Sciatic nerve (tissue), 2 donors: ENCODE measurements around the gene FCN1. TPM values are rescaled to one million over a fixed set of nuclear protein-coding genes. Genes with fewer than 3 reads are reported as not detected.

Source experiments
- ATAC-seq: fragments of 200-7000 bp; cut with Tn5 transposase; one replicate; pipeline ENCODE4 v1.9.1; 2020; ENCODE audit warnings: mild to moderate bottlenecking, moderate library complexity
- DNase-seq: peaks from one replicate; pipeline ENCODE4 v3.0.0-alpha.2; 2020; ENCODE audit warnings: low spot score
- intact Hi-C: fragments of 100-400 bp; cut with DNase I; formaldehyde crosslinking; loops from one replicate; pipeline ENCODE4 v1.14.2; 2022
- total RNA-seq: library from RNA; stranded (reverse); fragmentation: NEBNext Ultra II Directional; extraction: Animal tissue kit (Norgen Biotek cat#: 25700); gene quantifications from one replicate; pipeline ENCODE4 v1.2.1, GENCODE V29; 2021
- donor health status: DM: no; HTN: no; CAD: no.
- donor health status: DM: no; HTN: no; CAD: no.

FCN1 gene
- total RNA-seq, 1 donor from 2014 or later: 16.1 TPM

GRCh38 chr9:134939836-134940235 is 22.1 kb upstream of the FCN1 start:
- DNase-seq (no peak), ATAC-seq (no peak)
- intact Hi-C loops: no loop called here

GRCh38 chr9:134939080-134939733 is 21.5 kb upstream of the FCN1 start:
- DNase-seq: no peak
- ATAC-seq: no peak
- intact Hi-C loops: no loop called here

DNA sequence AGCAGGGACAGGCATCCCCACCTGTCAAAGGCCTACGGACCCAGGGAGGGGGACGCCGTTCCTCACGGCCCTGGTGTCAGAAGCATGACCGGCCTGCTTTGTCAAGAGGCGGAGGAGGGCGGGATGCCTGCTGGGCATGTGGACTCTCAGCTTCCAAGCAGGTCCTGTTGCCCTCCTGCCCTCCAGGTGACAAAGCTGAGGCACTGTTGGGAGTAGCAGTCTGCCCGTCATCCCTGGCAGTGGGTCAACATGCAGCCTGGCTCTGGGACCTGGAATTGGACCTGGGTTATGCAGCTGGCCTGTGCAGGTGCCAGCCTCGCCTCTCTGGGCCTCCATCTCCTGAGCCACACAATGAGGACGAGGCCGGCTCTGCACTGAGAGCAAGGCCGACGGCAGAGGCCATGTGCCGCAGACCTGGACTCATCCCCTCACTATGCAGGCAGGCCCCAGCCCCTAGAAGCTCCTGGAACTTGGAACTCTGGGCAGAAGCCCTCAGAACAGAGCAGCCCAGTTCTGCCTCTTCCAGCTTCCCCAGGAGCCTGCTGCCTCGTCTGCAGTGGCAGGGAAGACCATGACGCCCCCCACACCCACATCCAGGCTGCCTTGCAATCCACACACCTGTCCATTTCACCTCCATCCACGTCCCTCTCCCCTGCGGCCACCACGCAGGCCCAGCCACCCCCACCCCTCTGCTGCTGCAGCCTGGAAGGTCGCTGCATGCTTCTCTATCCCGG is 20.8 kb upstream of the FCN1 start:
- no peak for DNase-seq
- intact Hi-C loops: no loop called here
- ATAC-seq: no peak

- ATAC-seq (no peak), DNase-seq (no peak)
- intact Hi-C loops: no loop called here
Measured at GRCh38 chr9:134937566-134938345, 20.0 kb upstream of the FCN1 start.

- ATAC-seq (no peak), DNase-seq (no peak)
- intact Hi-C loops: no loop called here
Measured at GRCh38 chr9:134937164-134937555, 19.4 kb upstream of the FCN1 start.

DNA sequence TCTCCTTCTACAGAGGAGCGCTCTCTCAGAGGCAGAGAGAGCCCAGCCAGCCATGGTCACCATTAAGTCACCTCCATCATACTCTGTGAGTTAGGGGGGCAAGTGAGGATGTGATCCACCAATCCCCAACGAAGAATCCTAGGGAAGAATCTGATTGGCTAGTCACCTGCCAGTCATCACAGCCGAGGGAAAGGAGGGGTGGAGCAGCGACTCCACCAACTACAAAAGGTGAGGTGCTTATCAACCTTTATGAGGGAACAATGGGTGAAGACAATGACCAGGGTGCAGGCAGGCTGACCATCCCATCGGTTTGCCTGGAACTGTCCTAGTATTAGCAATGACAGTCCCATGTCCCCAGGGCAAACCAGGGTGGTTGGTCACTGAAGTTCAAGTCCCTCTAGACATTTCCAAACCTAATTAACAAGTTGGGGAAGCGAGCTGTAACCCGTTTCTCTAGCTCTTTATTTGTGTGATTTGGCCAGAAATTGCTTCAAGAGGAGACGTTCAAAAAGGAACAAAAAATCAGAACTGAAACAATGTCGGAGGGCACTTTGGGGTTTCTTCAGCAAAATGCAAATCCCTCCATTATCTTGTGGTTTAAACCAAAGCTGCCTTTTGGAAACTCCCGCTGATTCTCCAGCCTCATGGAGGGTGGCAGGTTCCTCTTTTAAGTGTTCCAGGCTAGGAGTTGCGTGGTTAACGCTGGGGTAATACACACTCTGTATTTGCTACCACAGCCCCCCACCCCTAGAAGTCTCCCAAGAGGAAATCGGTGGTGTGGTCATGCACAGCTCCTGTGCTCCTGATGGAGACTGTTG is 18.8 kb upstream of the FCN1 start:
- DNase-seq (no peak), ATAC-seq (peak; percentile 29)
- intact Hi-C loops: no loop called here

GRCh38 chr9:134935701-134936345 is 18.1 kb upstream of the FCN1 start:
- intact Hi-C loops: no loop called here
- ATAC-seq: no peak
- no peak for DNase-seq

DNA sequence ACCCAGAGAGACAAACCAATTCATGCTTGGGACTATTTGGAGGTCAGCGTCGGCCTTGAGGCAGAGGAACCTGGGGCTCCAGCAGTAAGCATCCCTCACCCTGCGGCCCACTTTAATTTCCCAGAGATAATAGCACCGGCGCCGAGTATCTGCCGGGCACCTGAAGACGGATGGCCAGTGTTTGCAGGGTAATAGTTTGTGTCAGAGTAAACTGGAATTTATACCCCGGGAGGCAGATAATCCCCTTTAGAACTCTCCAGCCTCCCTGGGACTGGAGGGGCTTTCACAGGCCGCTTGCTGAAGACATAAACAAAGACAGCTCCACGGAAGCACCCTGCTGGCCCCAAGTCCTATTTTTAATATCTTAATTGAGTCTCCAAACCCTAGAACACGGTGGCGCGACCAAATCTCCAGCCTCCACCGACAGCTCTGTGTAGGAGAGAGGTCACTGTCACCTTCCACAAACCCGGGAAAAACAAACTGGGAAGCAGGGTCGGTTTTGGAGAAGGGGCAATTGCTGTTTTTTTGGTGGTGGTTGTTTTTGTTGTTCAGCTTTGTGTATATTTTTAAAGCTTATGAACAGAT is 17.4 kb upstream of the FCN1 start:
- intact Hi-C loops: no loop called here
- DNase-seq: no peak
- no peak for ATAC-seq

- ATAC-seq (no peak), DNase-seq (no peak)
- intact Hi-C loops: no loop called here
Measured at GRCh38 chr9:134933076-134933659, 15.5 kb upstream of the FCN1 start.

DNA sequence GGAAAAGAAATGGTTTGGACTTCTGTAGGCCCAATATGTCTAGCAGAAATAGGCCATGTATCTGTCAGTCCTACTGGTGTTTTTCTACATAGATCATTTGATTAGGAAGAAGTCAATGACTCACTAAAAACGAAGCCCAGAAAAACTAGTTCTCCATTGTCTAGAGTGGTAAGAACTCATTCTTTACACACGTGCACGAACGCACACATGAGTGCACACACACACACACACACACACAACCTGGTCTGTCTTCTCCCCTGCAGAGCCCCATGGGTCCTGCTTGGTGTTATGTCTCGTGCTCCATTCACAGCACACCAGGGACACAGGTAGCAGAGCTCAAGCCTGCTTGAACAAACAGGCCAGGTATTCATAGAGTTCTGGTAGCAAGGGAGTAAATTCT is 14.9 kb upstream of the FCN1 start:
- intact Hi-C loops: no loop called here
- DNase-seq (no peak), ATAC-seq (no peak)

DNA sequence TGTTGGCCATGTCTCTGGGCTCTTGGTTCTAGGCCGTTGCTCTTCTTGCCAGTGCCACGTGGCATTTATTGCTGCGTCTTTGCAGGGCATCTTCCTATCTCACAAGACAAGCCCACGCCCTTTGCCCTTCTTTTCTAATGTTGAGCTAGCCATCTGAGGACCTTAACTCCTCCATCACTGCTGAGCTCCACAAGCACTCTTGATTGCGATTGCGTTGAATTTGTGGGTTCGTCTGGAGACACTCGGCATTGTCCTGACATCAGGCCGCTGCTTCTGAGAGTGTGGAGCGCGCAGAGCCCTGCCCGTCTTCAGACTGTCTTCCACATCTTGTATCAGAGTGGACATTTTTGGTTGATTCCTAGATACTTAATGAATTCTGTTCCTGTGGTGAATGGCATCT is 14.5 kb upstream of the FCN1 start:
- no peak for ATAC-seq
- no peak for DNase-seq
- intact Hi-C loops: no loop called here

GRCh38 chr9:134930398-134930797 is 12.7 kb upstream of the FCN1 start:
- DNase-seq (no peak), ATAC-seq (no peak)
- intact Hi-C loops: no loop called here

- intact Hi-C loops: no loop called here
- peak; percentile 85 for ATAC-seq
- no peak for DNase-seq
Measured at GRCh38 chr9:134929193-134930158, 11.8 kb upstream of the FCN1 start.

GRCh38 chr9:134928436-134929192 is 10.9 kb upstream of the FCN1 start:
- peak; percentile 22 for ATAC-seq
- intact Hi-C loops: no loop called here
- DNase-seq: no peak

GRCh38 chr9:134925011-134925511 is 7.3 kb upstream of the FCN1 start:
- ATAC-seq: no peak
- peak; percentile 36 for DNase-seq
- intact Hi-C loops: no loop called here

- DNase-seq (no peak), ATAC-seq (no peak)
- intact Hi-C loops: no loop called here
Measured at GRCh38 chr9:134923466-134923865, 5.8 kb upstream of the FCN1 start.
